Adrenal gland (tissue), 12 donors: ENCODE measurements around the gene BUB3. TPM values are rescaled to one million over a fixed set of nuclear protein-coding genes. Genes with fewer than 3 reads are reported as not detected.

Experiments
- DNase-seq, 7 donors: peaks; one replicate each; pipeline ENCODE4 v3.0.0-alpha.2; 2019 to 2020
- H3K27ac ChIP-seq, 5 donors: fragments of 200-600 bp; sonication (generic) in 4 of 5; 1 replicate in 3 of 5; 2 replicates in 2 of 5; pipeline versions ENCODE4 v1.5.1 to v1.8.0; 2016 to 2020; ENCODE audit warnings: mild to moderate bottlenecking in 1 of 5
- H3K27me3 ChIP-seq: fragments of 200-600 bp; 2 replicates; pipeline ENCODE4 v1.8.0; 2021
- H3K36me3 ChIP-seq, 2 donors: fragments of 200-600 bp; replicated peaks in 1 of 2; 1 replicate in 1 of 2; 2 replicates in 1 of 2; pipeline versions ENCODE4 v1.5.1 to v1.8.0; 2018 to 2022
- H3K4me1 ChIP-seq, 2 donors: fragments of 200-600 bp; replicated peaks in 1 of 2; 1 replicate in 1 of 2; 2 replicates in 1 of 2; pipeline versions ENCODE4 v1.5.1 to v1.8.0; 2018 to 2021
- H3K4me3 ChIP-seq, 4 donors: fragments of 200-600 bp; sonication (generic) in 3 of 4; one replicate each; pipeline ENCODE4 v1.5.1; 2016 to 2018
- H3K9me3 ChIP-seq, 3 donors: fragments of 200-600 bp; sonication (generic) in 1 of 3; replicated peaks in 1 of 3; 1 replicate in 2 of 3; 2 replicates in 1 of 3; pipeline versions ENCODE4 v1.5.1 to v1.8.0; 2016 to 2021
- CTCF ChIP-seq, 6 experiments: fragments of 450-650 bp in 4 of 6; fragments of 200-600 bp in 2 of 6; sonication (generic) in 1 of 6; IDR thresholded peaks; 1 replicate in 5 of 6; 2 replicates in 1 of 6; pipeline versions ENCODE4 v1.5.1 to v1.8.0; 2016 to 2021; ENCODE audit warnings: antibody characterized with exemption in 6 of 6, mild to moderate bottlenecking in 2 of 6, moderate library complexity in 1 of 6
- POLR2A ChIP-seq, 2 donors: fragments of 450-650 bp; IDR thresholded peaks; one replicate each; pipeline ENCODE4 v1.6.1; 2017; ENCODE audit warnings: antibody characterized with exemption in 2 of 2, mild to moderate bottlenecking in 2 of 2, moderate library complexity in 1 of 2
- WGBS, 4 donors: extraction: QIAGEN DNeasy Blood & Tissue Kit in 2 of 4; methylation state at CpG; one replicate each; pipeline versions ENCODE4 v1.1.5 to v1.1.7; 2013 to 2017; 5-methylcytosine and 5-hydroxymethylcytosine counted together
- intact Hi-C, 2 donors: fragments of 100-400 bp; cut with DNase I; formaldehyde crosslinking; loops; one replicate each; pipeline versions ENCODE4 v1.14.1 to v1.15.0; 2022 to 2023
- polyA plus RNA-seq, 3 donors: library from polyadenylated mRNA; stranded (reverse); fragments of 200-250 nt in 2 of 3; fragments of 350-450 nt in 1 of 3; fragmentation: Illumina TruSeq in 1 of 3; extraction: RNeasy Lipid Tissue Mini Kit (QIAGEN cat#74804) in 1 of 3; gene quantifications; one replicate each; pipeline ENCODE4 v1.2.3, GENCODE V29; 2013 to 2014
- total RNA-seq, 9 donors: library from RNA; depleted of rRNA in 4 of 9; stranded (reverse); fragments of >200 nt in 4 of 9; fragments of 120-200 nt in 1 of 9; fragmentation: NEBNext Ultra II Directional in 1 of 9; extraction: Animal tissue kit (Norgen Biotek cat#: 25700) in 1 of 9; gene quantifications; one replicate each; pipeline versions ENCODE4 v1.1.0 to v1.2.4, GENCODE V29; 2013 to 2023
- donor health status: healthy with polysubstance abuse.
- donor health status: Bipolar disorder and iron deficiency.
- donor health status: DM: yes; HTN: yes; CAD: no.
- donor health status: DM: no; HTN: no; CAD: no.
- donor health status: DM: no; HTN: no; CAD: no.
- donor health status: DM: yes; HTN: yes; CAD: no.

BUB3 gene
- total and polyA plus RNA-seq, 12 donors = 23.8 to 167 (median 106) TPM

GRCh38 chr10:123139521-123140163, 14.6 kb upstream of the BUB3 start:
- Histone ChIP-seq H3K27ac (no peak overlapping the region), H3K4me1 (peaks cover 16 to 34% of the 10 kb centered on the region in 2 donors), H3K4me3 (no peak overlapping the region), H3K27me3 (peaks cover 98% of the 10 kb centered on the region), H3K36me3 (no peaks in the 10 kb centered on the region), H3K9me3 (no peaks in the 10 kb centered on the region)
- DNase-seq = no peak
- TF ChIP-seq POLR2A (IDR thresholded peaks at IDR 0.05) = no peak
- TF ChIP-seq CTCF (IDR thresholded peaks at IDR 0.05) = no peak
- WGBS, 4 donors = 6 to 8% (median 7%) methylated on average over 28 to 32 of the region's 32 CpGs
- intact Hi-C loops = loop anchor here in 1 of 2 donors (10.0 kb wide), 1 partner anchor 235 kb away; no protein-coding TSS in a partner anchor

- DNase-seq = no peak
- H3K4me1 ChIP-seq = peaks cover 16 to 27% of the 10 kb centered on the region in 2 donors
These were observed 13.8 kb upstream of the BUB3 start for GRCh38 chr10:123140164-123140982.

GRCh38 chr10:123140983-123141390, 13.2 kb upstream of the BUB3 start:
- intact Hi-C loops = no loop called here
- no peaks in the 10 kb centered on the region for H3K36me3 ChIP-seq
- H3K4me3 ChIP-seq = no peak overlapping the region
- H3K27ac ChIP-seq = no peak overlapping the region
- no peak for DNase-seq
- H3K9me3 ChIP-seq = no peaks in the 10 kb centered on the region
- TF ChIP-seq POLR2A (IDR thresholded peaks at IDR 0.05) (no peak), CTCF (IDR thresholded peaks at IDR 0.05) (no peak)
- H3K4me1 ChIP-seq = peaks cover 12 to 23% of the 10 kb centered on the region in 2 donors
- peaks cover 98% of the 10 kb centered on the region for H3K27me3 ChIP-seq
- WGBS, 4 donors = 5 to 11% (median 7%) methylated on average over 4 to 6 of the region's 6 CpGs

More at GRCh38 chr10:123140164-123140982, 13.8 kb upstream of the BUB3 start:
- H3K4me3 ChIP-seq = no peak overlapping the region
- WGBS, 4 donors = 6 to 10% (median 7%) methylated on average over 11 to 43 of the region's 43 CpGs
- H3K9me3 ChIP-seq = no peaks in the 10 kb centered on the region
- intact Hi-C loops = no loop called here
- peaks cover 98% of the 10 kb centered on the region for H3K27me3 ChIP-seq
- H3K27ac ChIP-seq = no peak overlapping the region
- TF ChIP-seq POLR2A (IDR thresholded peaks at IDR 0.05) (no peak), CTCF (IDR thresholded peaks at IDR 0.05) (no peak)
- no peaks in the 10 kb centered on the region for H3K36me3 ChIP-seq
